K562 (cell line): Measurements from ENCODE around the gene NNAT. TPM values are rescaled to one million over a fixed set of nuclear protein-coding genes. Genes with fewer than 3 reads are reported as not detected.

Source experiments
- ATAC-seq: fragments of 200-7000 bp; cut with Tn5 transposase; 3 replicates; pipeline ENCODE4 v1.9.1; 2020; ENCODE audit warnings: moderate library complexity
- BruUV-seq: library from RNA; stranded (reverse); fragments of 400-500 nt; replicated peaks from 2 replicates; lab custom pipeline; 2021; lab: Mats Ljungman, UMichigan
- CTCF ChIA-PET: fragments of 300-600 bp; formaldehyde crosslinking; extraction: SDS; loops from one replicate; lab custom pipeline; 2021; ENCODE audit warnings: low intra/inter-chr PET ratio; lab: Yijun Ruan, JAX
- POLR2A ChIA-PET: fragments of 300-600, 350-650 bp; sonication (Branson Sonifier 250); formaldehyde crosslinking; extraction: SDS; loops from one replicate; lab custom pipeline; 2021; ENCODE audit warnings: antibody characterized with exemption, inconsistent platforms; lab: Yijun Ruan, JAX
- DNase-seq, 4 experiments: peaks; one replicate each; pipeline versions ENCODE4 v3.0.0 to v3.0.0-alpha.2; 2011 to 2018; ENCODE audit warnings: low spot score in 3 of 4, mixed read lengths in 3 of 4; ENCODE audit errors: extremely low read depth in 1 of 4
- FAIRE-seq: peaks from 2 replicates; lab custom pipeline; 2011; peaks lifted over from hg19 to GRCh38; lab: Jason Lieb, UNC
- H2AFZ ChIP-seq: 2 replicates; pipeline ENCODE4 v1.6.0; 2011; ENCODE audit warnings: low read depth, low read length, control low read depth, inconsistent platforms
- H3K27ac ChIP-seq: fragments of 200-600 bp; 3 replicates; pipeline ENCODE4 v1.8.0; 2011; ENCODE audit warnings: low read depth, mild to moderate bottlenecking, control low read depth, inconsistent platforms, low read length, moderate library complexity, mixed read lengths; ENCODE audit errors: extremely low read depth
- H3K27me3 ChIP-seq, 2 experiments: fragments of 300-600 bp in 1 of 2; 2 replicates in 1 of 2; 3 replicates in 1 of 2; pipeline versions ENCODE4 v1.6.0 to v1.8.0; 2011; ENCODE audit warnings: inconsistent platforms in 2 of 2, low read length in 2 of 2, mild to moderate bottlenecking in 1 of 2, mixed read lengths in 1 of 2, moderate library complexity in 1 of 2; ENCODE audit not compliant: control insufficient read depth in 2 of 2, insufficient read depth in 2 of 2
- H3K36me3 ChIP-seq: fragments of 300-600 bp; 3 replicates; pipeline ENCODE4 v1.8.0; 2011; ENCODE audit warnings: mild to moderate bottlenecking, low read length, inconsistent platforms; ENCODE audit not compliant: control insufficient read depth, insufficient read depth
- H3K4me1 ChIP-seq, 2 experiments: fragments of 200-600 bp in 1 of 2; replicated peaks in 1 of 2; 2 replicates in 1 of 2; 3 replicates in 1 of 2; pipeline versions ENCODE4 v1.5.1 to v1.8.0; 2011; ENCODE audit warnings: inconsistent platforms in 2 of 2, low read length in 2 of 2, mild to moderate bottlenecking in 1 of 2, mixed read lengths in 1 of 2, moderate library complexity in 1 of 2; ENCODE audit not compliant: control insufficient read depth in 2 of 2, insufficient read depth in 2 of 2
- H3K4me2 ChIP-seq: 2 replicates; pipeline ENCODE4 v1.6.1; 2011; ENCODE audit warnings: low read length, control low read depth, inconsistent platforms, mixed read lengths; ENCODE audit not compliant: insufficient read depth
- H3K4me3 ChIP-seq: fragments of 200-600 bp; sonication (generic), shearing (Covaris generic); 2 replicates; pipeline ENCODE4 v1.5.1; 2016; ENCODE audit warnings: control low read depth, inconsistent platforms
- H3K79me2 ChIP-seq: fragments of 200-600 bp; 3 replicates; pipeline ENCODE4 v1.8.0; 2011; ENCODE audit warnings: low read length, inconsistent platforms; ENCODE audit not compliant: control insufficient read depth, insufficient read depth
- H3K9ac ChIP-seq, 2 experiments: 2 replicates each; pipeline versions ENCODE4 v1.6.0 to v1.6.1; 2011; ENCODE audit warnings: low read depth in 2 of 2, low read length in 2 of 2, control low read depth in 1 of 2, inconsistent platforms in 1 of 2, mild to moderate bottlenecking in 1 of 2, mixed read lengths in 1 of 2; ENCODE audit not compliant: insufficient read depth in 1 of 2
- H3K9me1 ChIP-seq: one replicate; pipeline ENCODE4 v1.6.0; 2011; ENCODE audit warnings: inconsistent platforms, mild to moderate bottlenecking, low read length, moderate library complexity; ENCODE audit not compliant: control insufficient read depth, insufficient read depth
- H3K9me3 ChIP-seq: replicated peaks from 2 replicates; pipeline ENCODE4 v1.5.1; 2011; ENCODE audit warnings: low read depth, low read length, inconsistent platforms; ENCODE audit not compliant: control insufficient read depth, insufficient read depth
- H4K20me1 ChIP-seq: replicated peaks from 2 replicates; pipeline ENCODE4 v1.6.1; 2011; ENCODE audit warnings: low read length, inconsistent platforms, mixed read lengths; ENCODE audit not compliant: control insufficient read depth, insufficient read depth
- CEBPB ChIP-seq: fragments of 450-650 bp; IDR thresholded peaks from 2 replicates; pipeline ENCODE4 v1.6.1; 2016; ENCODE audit warnings: missing genetic modification characterization, missing compliant biosample characterization
- HDAC6 ChIP-seq: IDR thresholded peaks from 2 replicates; pipeline ENCODE4 v1.6.1; 2012; ENCODE audit warnings: low read depth, mild to moderate bottlenecking, control low read depth, inconsistent platforms, low read length, moderate library complexity
- POLR2A ChIP-seq: fragments of 450-650 bp; conservative IDR thresholded peaks from 2 replicates; pipeline ENCODE4 v1.6.1; 2016
- RAD51 ChIP-seq: fragments of 450-650 bp; IDR thresholded peaks from 2 replicates; pipeline ENCODE4 v1.7.1; 2016; ENCODE audit warnings: low read depth, mild to moderate bottlenecking, borderline replicate concordance
- SIN3A ChIP-seq, 2 experiments: fragments of 150-350 bp in 1 of 2; IDR thresholded peaks; 2 replicates each; pipeline ENCODE4 v1.6.1; 2011 to 2016; ENCODE audit warnings: borderline replicate concordance in 2 of 2, low read depth in 2 of 2, low read length in 2 of 2, mild to moderate bottlenecking in 2 of 2, moderate library complexity in 2 of 2; ENCODE audit not compliant: control insufficient read depth in 1 of 2
- ZBTB9 ChIP-seq: fragments of 450-650 bp; formaldehyde crosslinking; IDR thresholded peaks from 2 replicates; pipeline ENCODE4 v1.4.0; 2020; ENCODE audit warnings: mild to moderate bottlenecking, moderate library complexity
- ZNF212 ChIP-seq: fragments of 450-650 bp; formaldehyde crosslinking; IDR thresholded peaks from 2 replicates; pipeline ENCODE4 v1.4.0; 2020; ENCODE audit warnings: mild to moderate bottlenecking
- ZNF449 ChIP-seq: fragments of 250-450 bp; sonication (Bioruptor Pico); IDR thresholded peaks from 2 replicates; pipeline ENCODE4 v1.8.0; 2022; ENCODE audit warnings: moderate library complexity, mild to moderate bottlenecking, inconsistent platforms
- WGBS: fragments of 100-300 bp; shearing (Covaris generic); methylation state at CpG from one replicate; pipeline ENCODE4 v1.1.6; 2016; ENCODE audit warnings: low coverage, mixed read lengths; ENCODE audit not compliant: insufficient coverage; ENCODE audit errors: missing lambda C conversion rate; 5-methylcytosine and 5-hydroxymethylcytosine counted together
- in situ Hi-C: fragments of 300-500 bp; cut with MboI; formaldehyde crosslinking; loops from 4 replicates; pipeline ENCODE4 v1.15.0; 2018; ENCODE audit warnings: inconsistent platforms, mixed read lengths
- intact Hi-C: fragments of 100-400 bp; cut with micrococcal nuclease; formaldehyde crosslinking; loops from 2 replicates; pipeline ENCODE4 v1.14.2; 2022
- polyA plus RNA-seq, 8 experiments: library from polyadenylated mRNA; depleted of rRNA in 4 of 8; stranded (reverse) in 5 of 8; unstranded in 3 of 8; fragments of >200 nt; fragmentation: Nextera tagmentation in 2 of 8; fragmentation: Illumina TruSeq in 1 of 8; extraction: Ambion mirVana in 2 of 8; extraction: Trizol in 1 of 8; gene quantifications; 2 replicates each; pipeline versions ENCODE4 v1.2.1 to v1.2.3, GENCODE V29; 2011 to 2014; ENCODE audit warnings: inconsistent platforms in 1 of 8, missing spikeins in 1 of 8
- total RNA-seq, 7 experiments: library from RNA; depleted of rRNA in 6 of 7; stranded (reverse); fragments of >200 nt in 6 of 7; fragmentation: Illumina TruSeq in 2 of 7; extraction: Trizol in 2 of 7; gene quantifications; 2 replicates each; pipeline versions ENCODE4 v1.2.1 to v1.2.3, GENCODE V29; 2011 to 2021; ENCODE audit warnings: low replicate concordance in 1 of 7
- TF ChIP-seq, protein P1 (sequence below): fragments of 250-450 bp; sonication (Bioruptor Pico); IDR thresholded peaks from 2 replicates; pipeline ENCODE4 v1.9.0; 2021; ENCODE audit warnings: mild to moderate bottlenecking

Gene NNAT
- total and polyA plus RNA-seq, 9 of the 15 experiments (the other 6 are each of a cell fraction or from before 2014, with no cell fraction given), result 0.13 TPM; not detected in 8

DNA sequence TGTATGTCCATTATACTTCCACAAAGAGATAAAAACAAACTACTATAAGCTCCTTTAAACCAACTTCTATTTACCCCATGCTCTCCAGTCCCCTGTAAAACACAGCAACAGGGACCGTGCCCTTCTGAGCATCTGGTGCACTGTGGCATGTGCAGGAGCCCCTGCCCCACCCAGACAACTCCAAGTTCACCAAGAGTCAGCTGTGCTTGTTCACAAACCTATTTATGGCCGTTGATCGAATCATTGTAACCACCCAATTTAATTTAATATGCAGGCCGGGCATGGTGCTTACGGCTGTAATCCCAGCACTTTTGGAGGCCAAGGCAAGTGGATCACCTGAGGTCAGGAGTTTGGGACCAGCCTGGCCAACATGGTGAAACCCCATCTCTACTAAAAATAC is 20.3 kb downstream of the NNAT start:
- no peaks in the 10 kb centered on the region for H3K79me2 ChIP-seq

DNA sequence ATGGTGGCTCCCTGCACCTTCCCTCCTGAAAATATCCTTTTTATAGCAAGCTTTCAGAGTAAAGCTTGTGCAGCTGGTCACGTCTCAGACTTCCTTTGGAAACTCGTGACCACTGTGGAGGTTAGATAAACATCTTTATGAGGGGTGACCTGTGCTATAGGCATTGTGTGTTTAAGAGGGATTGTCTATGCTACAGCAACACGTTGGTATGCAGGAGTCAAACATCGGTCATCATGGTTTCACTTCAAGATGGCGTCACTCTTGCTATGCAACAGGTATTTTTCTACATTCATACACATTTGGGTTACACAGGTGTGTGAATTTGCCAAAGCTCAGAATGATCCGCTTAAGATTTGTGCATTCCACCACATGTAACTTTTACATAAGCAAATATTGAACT is 21.2 kb downstream of the NNAT start:
- Histone ChIP-seq H3K4me3 (no peak overlapping the region), H3K9me3 (no peaks in the 10 kb centered on the region), H3K4me2 (peak overlapping the region; percentile 15; the same call in 1 of the 2 replicates), H2AFZ (peak overlapping the region; percentile 64; the same call in 1 of the 2 replicates), H3K79me2 (no peaks in the 10 kb centered on the region), H3K9me1 (no peaks in the 10 kb centered on the region), H3K27ac (no peak overlapping the region), H3K9ac (no peak overlapping the region), H4K20me1 (no peaks in the 10 kb centered on the region; the same call in 1 of the 2 replicates), H3K27me3 (peaks cover 4 to 17% of the 10 kb centered on the region in 2 experiments; a peak in 4 of 5 replicates), H3K36me3 (no peaks in the 10 kb centered on the region), H3K4me1 (peaks cover 0 to 14% of the 10 kb centered on the region in 2 experiments; a peak in 3 of 5 replicates)
- ChIA-PET POLR2A (no interaction called here), CTCF (no interaction called here)
- intact Hi-C loops, result no loop called here
- 14% methylated on average over 6 of the region's 6 CpGs for WGBS
- no peak for DNase-seq
- in situ Hi-C loops, result no loop called here
- no peak for ATAC-seq
- BruUV-seq, result no TSS peak
- no peak for FAIRE-seq
- TF ChIP-seq ZBTB9 (CRISPR knock-in tag) (peak; percentile 99), SIN3A (IDR thresholded peaks at IDR 0.05; ENCODE audit: borderline replicate concordance in 2 of 2, control insufficient read depth in 1 of 2, low read depth in 2 of 2, low read length in 2 of 2) (no peak), RAD51 (no peak), ZNF449 (CRISPR knock-in tag) (peak; percentile 95), ZNF212 (CRISPR knock-in tag) (no peak), POLR2A (no peak)

More for the DNA sequence above, 20.3 kb downstream of the NNAT start:
- WGBS, result 33% methylated on average over 5 of the region's 5 CpGs
- Histone ChIP-seq H3K27ac (no peak overlapping the region), H3K36me3 (no peaks in the 10 kb centered on the region), H3K9me3 (no peaks in the 10 kb centered on the region), H3K9ac (no peak overlapping the region), H3K4me2 (no peak overlapping the region), H2AFZ (no peak overlapping the region), H3K27me3 (peaks cover 4 to 12% of the 10 kb centered on the region in 2 experiments; a peak in 4 of 5 replicates), H3K4me1 (peaks cover 0 to 14% of the 10 kb centered on the region in 2 experiments; a peak in 3 of 5 replicates), H3K4me3 (no peak overlapping the region), H3K9me1 (no peaks in the 10 kb centered on the region), H4K20me1 (no peaks in the 10 kb centered on the region; the same call in 1 of the 2 replicates)
- ChIA-PET POLR2A (no interaction called here), CTCF (no interaction called here)
- FAIRE-seq (no peak), DNase-seq (no peak), ATAC-seq (no peak)
- intact Hi-C loops, result no loop called here
- no TSS peak for BruUV-seq
- in situ Hi-C loops, result no loop called here
- TF ChIP-seq, protein P1, sequence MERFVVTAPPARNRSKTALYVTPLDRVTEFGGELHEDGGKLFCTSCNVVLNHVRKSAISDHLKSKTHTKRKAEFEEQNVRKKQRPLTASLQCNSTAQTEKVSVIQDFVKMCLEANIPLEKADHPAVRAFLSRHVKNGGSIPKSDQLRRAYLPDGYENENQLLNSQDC (CRISPR knock-in tag), result no peak
- TF ChIP-seq HDAC6 (no peak), CEBPB (no peak)
